Measurements from ENCODE around the gene SCCPDH.

GRCh38 chr1:246681900-246682895 is 42.0 kb upstream of the SCCPDH start:
- no peak for TF ChIP-seq ARNT (IDR thresholded peaks at IDR 0.05)
- no peak for TF ChIP-seq CTCF (IDR thresholded peaks at IDR 0.05 in 2 of 3, conservative IDR thresholded peaks at IDR 0.05 in 1 of 3; ENCODE audit: insufficient read depth in 2 of 3, low read depth in 1 of 3, low read length in 3 of 3)
- TF ChIP-seq PATZ1 (CRISPR knock-in tag; IDR thresholded peaks at IDR 0.05; ENCODE audit: borderline replicate concordance), result no peak
- no peak for TF ChIP-seq NR3C1 (CRISPR knock-in tag; IDR thresholded peaks at IDR 0.05)
- TF ChIP-seq GABPA (tag; conservative IDR thresholded peaks at IDR 0.05; ENCODE audit: low read depth), result no peak
- TF ChIP-seq ZNF282 (CRISPR knock-in tag; IDR thresholded peaks at IDR 0.05), result no peak
- no peak for TF ChIP-seq RAD21 (CRISPR knock-in tag; conservative IDR thresholded peaks at IDR 0.05 in 1 of 2, IDR thresholded peaks at IDR 0.05 in 1 of 2)
- TF ChIP-seq MAX (CRISPR knock-in tag; IDR thresholded peaks at IDR 0.05), result no peak
- no peak for TF ChIP-seq CC2D1A (IDR thresholded peaks at IDR 0.05)
- TF ChIP-seq MYC (IDR thresholded peaks at IDR 0.05; ENCODE audit: low read depth, low read length), result no peak
- no peak for TF ChIP-seq MYC (CRISPR knock-in tag; IDR thresholded peaks at IDR 0.05; ENCODE audit: borderline replicate concordance, low read depth)
- TF ChIP-seq ZZZ3 (IDR thresholded peaks at IDR 0.05), result no peak
- no peak for TF ChIP-seq FOXK1 (CRISPR knock-in tag; IDR thresholded peaks at IDR 0.05; ENCODE audit: borderline replicate concordance)
- TF ChIP-seq TEAD4 (IDR thresholded peaks at IDR 0.05; ENCODE audit: low read length), result no peak
- TF ChIP-seq TEAD4 (CRISPR knock-in tag; IDR thresholded peaks at IDR 0.05; ENCODE audit: borderline replicate concordance), result no peak
